ENCODE results near the gene ENO4. TPM values are rescaled to one million over a fixed set of nuclear protein-coding genes. Genes with fewer than 3 reads are reported as not detected.

The ENO4 gene
- polyA plus RNA-seq, 3 donors = not detected

- Mint-ChIP-seq H3K36me3 (peaks cover 61 to 78% of the 10 kb centered on the region in 2 donors), H3K4me3 (no peak overlapping the region), H3K27ac (no peak overlapping the region), H3K27me3 (ENCODE audit: low read depth in 3 of 3) (peaks cover 0 to 2% (median 0%) of the 10 kb centered on the region in 3 donors), H3K9me3 (peaks cover 0 to 3% (median 0%) of the 10 kb centered on the region in 7 donors), H3K4me1 (no peaks in the 10 kb centered on the region)
- Histone ChIP-seq H3K4me3 (replicated peaks in 1 of 3; ENCODE audit: low read depth in 2 of 3, low read length in 3 of 3) (no peak overlapping the region), H2AFZ (ENCODE audit: insufficient read depth, low read depth, low read length, poor library complexity, severe bottlenecking) (no peak overlapping the region), H3K27ac (ENCODE audit: low read depth in 1 of 2, low read length in 2 of 2) (no peak overlapping the region), H3K9ac (ENCODE audit: insufficient read depth, low read length, poor library complexity, severe bottlenecking) (no peak overlapping the region), H3K27me3 (ENCODE audit: control insufficient read depth in 2 of 2, insufficient read depth in 2 of 2, low read length in 2 of 2) (no peaks in the 10 kb centered on the region), H3K4me1 (ENCODE audit: control insufficient read depth in 1 of 2, insufficient read depth in 2 of 2, low read length in 2 of 2) (no peaks in the 10 kb centered on the region), H3K79me2 (ENCODE audit: insufficient read depth, low read length) (no peaks in the 10 kb centered on the region), H3K9me3 (replicated peaks in 1 of 2; ENCODE audit: control insufficient read depth in 1 of 2, insufficient read depth in 1 of 2, low read length in 2 of 2) (no peaks in the 10 kb centered on the region), H3K36me3 (replicated peaks in 1 of 2; ENCODE audit: control insufficient read depth in 1 of 2, insufficient read depth in 2 of 2, low read length in 2 of 2) (peaks cover 63 to 99% of the 10 kb centered on the region in 2 donors), H4K20me1 (ENCODE audit: insufficient read depth, low read length) (no peaks in the 10 kb centered on the region), H3K4me2 (replicated peaks; ENCODE audit: extremely low read depth, low read length, poor library complexity, severe bottlenecking) (no peak overlapping the region)
- no peak for DNase-seq
- intact Hi-C loops (cut with micrococcal nuclease) = no loop called here
- 94% methylated on average over 2 of the region's 3 CpGs for WGBS (ENCODE audit: insufficient coverage)
- TF ChIP-seq, protein P1, sequence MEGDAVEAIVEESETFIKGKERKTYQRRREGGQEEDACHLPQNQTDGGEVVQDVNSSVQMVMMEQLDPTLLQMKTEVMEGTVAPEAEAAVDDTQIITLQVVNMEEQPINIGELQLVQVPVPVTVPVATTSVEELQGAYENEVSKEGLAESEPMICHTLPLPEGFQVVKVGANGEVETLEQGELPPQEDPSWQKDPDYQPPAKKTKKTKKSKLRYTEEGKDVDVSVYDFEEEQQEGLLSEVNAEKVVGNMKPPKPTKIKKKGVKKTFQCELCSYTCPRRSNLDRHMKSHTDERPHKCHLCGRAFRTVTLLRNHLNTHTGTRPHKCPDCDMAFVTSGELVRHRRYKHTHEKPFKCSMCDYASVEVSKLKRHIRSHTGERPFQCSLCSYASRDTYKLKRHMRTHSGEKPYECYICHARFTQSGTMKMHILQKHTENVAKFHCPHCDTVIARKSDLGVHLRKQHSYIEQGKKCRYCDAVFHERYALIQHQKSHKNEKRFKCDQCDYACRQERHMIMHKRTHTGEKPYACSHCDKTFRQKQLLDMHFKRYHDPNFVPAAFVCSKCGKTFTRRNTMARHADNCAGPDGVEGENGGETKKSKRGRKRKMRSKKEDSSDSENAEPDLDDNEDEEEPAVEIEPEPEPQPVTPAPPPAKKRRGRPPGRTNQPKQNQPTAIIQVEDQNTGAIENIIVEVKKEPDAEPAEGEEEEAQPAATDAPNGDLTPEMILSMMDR (IDR thresholded peaks at IDR 0.05) = no peak
Observed at GRCh38 chr10:116905845-116906210, 56.5 kb downstream of the ENO4 start.

DNA sequence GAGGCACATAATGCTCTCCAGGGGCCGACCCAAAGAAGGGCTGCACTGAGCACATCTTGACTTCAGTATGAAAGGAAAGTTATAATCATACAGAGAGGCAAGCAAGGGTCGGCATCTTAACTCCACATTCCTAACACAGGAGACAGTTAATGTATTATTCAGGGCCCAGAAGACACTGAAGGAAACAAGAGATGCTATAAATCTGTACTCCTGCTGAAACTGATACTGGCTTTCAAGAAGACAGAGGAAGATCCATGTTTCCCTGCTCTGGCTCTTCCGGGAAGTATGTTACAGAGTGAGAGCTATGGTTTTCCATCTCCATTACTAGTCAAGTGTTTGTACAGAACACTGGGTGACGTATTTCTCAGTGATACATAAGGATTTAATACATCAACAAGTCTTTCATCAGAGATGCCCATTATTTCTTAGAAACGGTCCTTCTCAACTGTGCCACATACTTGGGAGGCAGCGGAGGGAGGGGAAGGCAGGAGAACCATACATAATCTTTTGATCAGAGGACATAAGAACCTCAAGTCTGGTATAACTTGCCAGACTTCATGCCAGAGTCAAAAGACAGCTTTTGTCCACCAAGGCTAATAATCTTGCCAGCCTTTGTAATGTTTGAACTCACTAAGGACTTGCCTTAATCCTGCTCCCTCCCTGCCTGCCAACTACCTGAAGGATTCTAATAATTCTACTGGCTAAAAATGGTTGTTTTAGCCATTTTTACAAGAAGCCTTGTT is 58.1 kb downstream of the ENO4 start:
- 83% methylated on average over 1 of the region's 6 CpGs for WGBS (ENCODE audit: insufficient coverage)
- no peak overlapping the region for H3K27ac Mint-ChIP-seq
- no peaks in the 10 kb centered on the region for H3K27me3 Mint-ChIP-seq (ENCODE audit: low read depth in 3 of 3)
- H3K4me1 Mint-ChIP-seq = no peaks in the 10 kb centered on the region
- peaks cover 0 to 3% (median 0%) of the 10 kb centered on the region in 7 donors for H3K9me3 Mint-ChIP-seq
- no peaks in the 10 kb centered on the region for H3K4me1 ChIP-seq (ENCODE audit: control insufficient read depth in 1 of 2, insufficient read depth in 2 of 2, low read length in 2 of 2)
- H3K27ac ChIP-seq (ENCODE audit: low read depth in 1 of 2, low read length in 2 of 2) = no peak overlapping the region
- H3K79me2 ChIP-seq (ENCODE audit: insufficient read depth, low read length) = no peaks in the 10 kb centered on the region
- no peak overlapping the region for H3K4me3 Mint-ChIP-seq
- no peak overlapping the region for H3K4me2 ChIP-seq (replicated peaks; ENCODE audit: extremely low read depth, low read length, poor library complexity, severe bottlenecking)
- peaks cover 61 to 78% of the 10 kb centered on the region in 2 donors for H3K36me3 Mint-ChIP-seq
- TF ChIP-seq, protein P1 (IDR thresholded peaks at IDR 0.05) = no peak
- H3K4me3 ChIP-seq (replicated peaks in 1 of 3; ENCODE audit: low read depth in 2 of 3, low read length in 3 of 3) = no peak overlapping the region
- H4K20me1 ChIP-seq (ENCODE audit: insufficient read depth, low read length) = no peaks in the 10 kb centered on the region
- no peaks in the 10 kb centered on the region for H3K27me3 ChIP-seq (ENCODE audit: control insufficient read depth in 2 of 2, insufficient read depth in 2 of 2, low read length in 2 of 2)
- no peaks in the 10 kb centered on the region for H3K9me3 ChIP-seq (replicated peaks in 1 of 2; ENCODE audit: control insufficient read depth in 1 of 2, insufficient read depth in 1 of 2, low read length in 2 of 2)
- no peak overlapping the region for H2AFZ ChIP-seq (ENCODE audit: insufficient read depth, low read depth, low read length, poor library complexity, severe bottlenecking)
- H3K9ac ChIP-seq (ENCODE audit: insufficient read depth, low read length, poor library complexity, severe bottlenecking) = no peak overlapping the region
- peaks cover 63 to 99% of the 10 kb centered on the region in 2 donors for H3K36me3 ChIP-seq (replicated peaks in 1 of 2; ENCODE audit: control insufficient read depth in 1 of 2, insufficient read depth in 2 of 2, low read length in 2 of 2)
- no peak for DNase-seq
- intact Hi-C loops (cut with micrococcal nuclease) = no loop called here
